GM12874 (cell line): ENCODE data around the gene SLC7A11.

Experiments used
- CTCF ChIP-seq: IDR thresholded peaks from 2 replicates; pipeline ENCODE4 v1.5.1; 2011; ENCODE audit warnings: low read depth, mild to moderate bottlenecking, control low read depth, low read length, moderate library complexity; ENCODE audit not compliant: insufficient read depth

Gene SLC7A11

GRCh38 chr4:138224614-138225013 is 17.5 kb downstream of the SLC7A11 start:
- no peak for TF ChIP-seq CTCF

- no peak for TF ChIP-seq CTCF
These were observed 18.8 kb downstream of the SLC7A11 start for GRCh38 chr4:138223231-138223910.

- no peak for TF ChIP-seq CTCF
These were observed 20.1 kb downstream of the SLC7A11 start for GRCh38 chr4:138222046-138222445.

- TF ChIP-seq CTCF: no peak
These were observed 23.2 kb downstream of the SLC7A11 start for GRCh38 chr4:138218976-138219375.

GRCh38 chr4:138217567-138217966 is 24.6 kb downstream of the SLC7A11 start:
- no peak for TF ChIP-seq CTCF

GRCh38 chr4:138216272-138216867 is 25.8 kb downstream of the SLC7A11 start:
- no peak for TF ChIP-seq CTCF

- TF ChIP-seq CTCF: no peak
These were observed 33.1 kb downstream of the SLC7A11 start for GRCh38 chr4:138209094-138209493.
